Measurements from ENCODE around the gene BMP8A.

The BMP8A gene

GRCh38 chr1:39573736-39574624, 82.5 kb downstream of the BMP8A start (continued):
- TF ChIP-seq PRDM10 (tag by site-specific recombination; IDR thresholded peaks at IDR 0.05) (peak; percentile 71), ZNF239 (tag by site-specific recombination; IDR thresholded peaks at IDR 0.05) (no peak), GLIS2 (tag by site-specific recombination; IDR thresholded peaks at IDR 0.05) (no peak), ZBTB48 (tag by site-specific recombination; IDR thresholded peaks at IDR 0.05) (no peak), SCRT1 (tag by site-specific recombination; IDR thresholded peaks at IDR 0.05; ENCODE audit: borderline replicate concordance) (no peak), GLIS1 (tag by site-specific recombination; IDR thresholded peaks at IDR 0.05) (0 out of 2 replicates have a peak, but pooled peaks have one; percentile 13), ZXDB (tag by site-specific recombination; IDR thresholded peaks at IDR 0.05) (no peak), TSHZ1 (tag by site-specific recombination; IDR thresholded peaks at IDR 0.05; ENCODE audit: borderline replicate concordance) (no peak), ZNF174 (tag by site-specific recombination; IDR thresholded peaks at IDR 0.05) (no peak), ZSCAN5A (tag by site-specific recombination; IDR thresholded peaks at IDR 0.05) (no peak), ZNF692 (tag by site-specific recombination; IDR thresholded peaks at IDR 0.05) (peak; percentile 54; the same call in 1 of the 2 replicates), TRIM28 (IDR thresholded peaks at IDR 0.05; ENCODE audit: borderline replicate concordance, low read length) (no peak), OSR2 (tag by site-specific recombination; IDR thresholded peaks at IDR 0.05) (no peak), MEIS1 (CRISPR knock-in tag; IDR thresholded peaks at IDR 0.05; ENCODE audit: borderline replicate concordance) (no peak), SALL2 (tag by site-specific recombination; IDR thresholded peaks at IDR 0.05; ENCODE audit: borderline replicate concordance) (no peak), TCF7L2 (IDR thresholded peaks at IDR 0.05; ENCODE audit: borderline replicate concordance, low read depth, low read length) (no peak), PRDM1 (tag by site-specific recombination; IDR thresholded peaks at IDR 0.05) (peak; percentile 68), ZNF366 (tag by site-specific recombination; conservative IDR thresholded peaks at IDR 0.05) (no peak), ZNF211 (tag by site-specific recombination; IDR thresholded peaks at IDR 0.05; ENCODE audit: low read depth) (no peak), SETDB1 (IDR thresholded peaks at IDR 0.05; ENCODE audit: insufficient read length, low read length) (no peak), ZNF24 (tag by site-specific recombination; IDR thresholded peaks at IDR 0.05) (no peak), ZNF830 (tag by site-specific recombination; IDR thresholded peaks at IDR 0.05; ENCODE audit: low read depth) (no peak), HOXC10 (CRISPR knock-in tag; IDR thresholded peaks at IDR 0.05) (no peak), ZEB2 (tag by site-specific recombination; IDR thresholded peaks at IDR 0.05) (no peak), ZNF600 (tag by site-specific recombination; IDR thresholded peaks at IDR 0.05) (peak; percentile 35), HOXA7 (CRISPR knock-in tag; IDR thresholded peaks at IDR 0.05; ENCODE audit: borderline replicate concordance) (no peak), YY2 (tag by site-specific recombination; IDR thresholded peaks at IDR 0.05) (no peak; the same call in 1 of the 2 replicates), ZNF394 (tag by site-specific recombination; IDR thresholded peaks at IDR 0.05; ENCODE audit: borderline replicate concordance) (no peak), ZNF677 (tag by site-specific recombination; IDR thresholded peaks at IDR 0.05) (no peak)

Measured in HEK293 (cell line).